HG02943 (cell line): ENCODE results near the gene PLEKHG2.

Experiments
- ATAC-seq: cut with Tn5 transposase; IDR thresholded peaks from one replicate; pipeline ENCODE4 v1.9.1; 2021; ENCODE audit warnings: mild to moderate bottlenecking, low read depth, moderate library complexity; ENCODE audit not compliant: unreplicated experiment

PLEKHG2 gene

GRCh38 chr19:39415111-39416046 is 2.9 kb downstream of the PLEKHG2 start:
- no peak for ATAC-seq

- ATAC-seq, result no peak
Observed at GRCh38 chr19:39416152-39417120, 4.0 kb downstream of the PLEKHG2 start.

GRCh38 chr19:39417463-39418181 is 5.2 kb downstream of the PLEKHG2 start:
- no peak for ATAC-seq

- no peak for ATAC-seq
Observed at GRCh38 chr19:39419003-39419402, 6.5 kb downstream of the PLEKHG2 start.

GRCh38 chr19:39420769-39421168 is 8.3 kb downstream of the PLEKHG2 start:
- ATAC-seq, result no peak

- no peak for ATAC-seq
Observed at GRCh38 chr19:39422020-39422419, 9.6 kb downstream of the PLEKHG2 start.

GRCh38 chr19:39423258-39424086 is 11.0 kb downstream of the PLEKHG2 start:
- no peak for ATAC-seq

GRCh38 chr19:39424934-39425333 is 12.5 kb downstream of the PLEKHG2 start:
- no peak for ATAC-seq

- ATAC-seq, result no peak
Observed at GRCh38 chr19:39425744-39426143, 13.3 kb downstream of the PLEKHG2 start.

- ATAC-seq, result no peak
Observed at GRCh38 chr19:39426170-39426569, 13.7 kb downstream of the PLEKHG2 start.

- no peak for ATAC-seq
Observed at GRCh38 chr19:39427707-39428106, 15.2 kb downstream of the PLEKHG2 start.

GRCh38 chr19:39428283-39429112 is 16.0 kb downstream of the PLEKHG2 start:
- no peak for ATAC-seq

- no peak for ATAC-seq
Observed at GRCh38 chr19:39430675-39431593, 18.5 kb downstream of the PLEKHG2 start.

- ATAC-seq, result no peak
Observed at GRCh38 chr19:39432677-39433025, 20.2 kb downstream of the PLEKHG2 start.

GRCh38 chr19:39433480-39434079 is 21.1 kb downstream of the PLEKHG2 start:
- ATAC-seq, result no peak

- ATAC-seq, result no peak
Observed at GRCh38 chr19:39434123-39435076, 21.9 kb downstream of the PLEKHG2 start.
